MCF 10A (cell line): Measurements from ENCODE around the gene RNF148. TPM values are rescaled to one million over a fixed set of nuclear protein-coding genes. Genes with fewer than 3 reads are reported as not detected.

Source experiments
- BruUV-seq: library from RNA; stranded (reverse); fragments of 400-500 nt; replicated peaks from 2 replicates; lab custom pipeline; 2021; lab: Mats Ljungman, UMichigan
- CTCF ChIA-PET: fragments of 300-600 bp; sonication (Branson Sonifier 250); formaldehyde crosslinking; extraction: SDS; loops from one replicate; lab custom pipeline; 2021; ENCODE audit warnings: antibody characterized with exemption, inconsistent platforms; lab: Yijun Ruan, JAX
- POLR2A ChIA-PET: fragments of 300-600, 350-650 bp; sonication (Branson Sonifier 250); formaldehyde crosslinking; extraction: SDS; loops from one replicate; lab custom pipeline; 2020; ENCODE audit warnings: antibody characterized with exemption, inconsistent platforms; lab: Yijun Ruan, JAX
- DNase-seq: peaks from one replicate; pipeline ENCODE4 v3.0.0-alpha.2; 2018; ENCODE audit not compliant: unreplicated experiment
- H3K27ac Mint-ChIP-seq: one replicate; pipeline ENCODE4 v1.8.0; 2022; ENCODE audit warnings: mild to moderate bottlenecking, low read depth, mixed read lengths; ENCODE audit not compliant: unreplicated experiment
- H3K27me3 Mint-ChIP-seq: one replicate; pipeline ENCODE4 v1.8.0; 2022; ENCODE audit warnings: mixed read lengths; ENCODE audit not compliant: insufficient read depth, unreplicated experiment
- H3K36me3 Mint-ChIP-seq: one replicate; pipeline ENCODE4 v1.8.0; 2022; ENCODE audit warnings: mild to moderate bottlenecking, moderate library complexity, mixed read lengths; ENCODE audit not compliant: insufficient read depth, unreplicated experiment
- H3K4me1 Mint-ChIP-seq: one replicate; pipeline ENCODE4 v1.8.0; 2022; ENCODE audit warnings: mixed read lengths; ENCODE audit not compliant: insufficient read depth, unreplicated experiment
- H3K4me3 Mint-ChIP-seq: one replicate; pipeline ENCODE4 v1.8.0; 2022; ENCODE audit warnings: mild to moderate bottlenecking, moderate library complexity, mixed read lengths; ENCODE audit not compliant: unreplicated experiment
- H3K9me3 Mint-ChIP-seq: one replicate; pipeline ENCODE4 v1.8.0; 2022; ENCODE audit warnings: mixed read lengths; ENCODE audit not compliant: unreplicated experiment
- intact Hi-C: fragments of 100-400 bp; cut with micrococcal nuclease; formaldehyde crosslinking; loops from 2 replicates; pipeline ENCODE4 v1.14.1; 2022
- total RNA-seq: library from RNA; stranded (reverse); gene quantifications from 2 replicates; pipeline ENCODE4 v1.2.3, GENCODE V29; 2022
- TF ChIP-seq, protein P1 (sequence below): fragments of 200-600 bp; IDR thresholded peaks from one replicate; pipeline ENCODE4 v1.8.0; 2022; ENCODE audit warnings: antibody characterized with exemption, mild to moderate bottlenecking; ENCODE audit not compliant: unreplicated experiment

RNF148 gene
- total RNA-seq, 1 experiment from 2014 or later: 0.63 TPM

DNA sequence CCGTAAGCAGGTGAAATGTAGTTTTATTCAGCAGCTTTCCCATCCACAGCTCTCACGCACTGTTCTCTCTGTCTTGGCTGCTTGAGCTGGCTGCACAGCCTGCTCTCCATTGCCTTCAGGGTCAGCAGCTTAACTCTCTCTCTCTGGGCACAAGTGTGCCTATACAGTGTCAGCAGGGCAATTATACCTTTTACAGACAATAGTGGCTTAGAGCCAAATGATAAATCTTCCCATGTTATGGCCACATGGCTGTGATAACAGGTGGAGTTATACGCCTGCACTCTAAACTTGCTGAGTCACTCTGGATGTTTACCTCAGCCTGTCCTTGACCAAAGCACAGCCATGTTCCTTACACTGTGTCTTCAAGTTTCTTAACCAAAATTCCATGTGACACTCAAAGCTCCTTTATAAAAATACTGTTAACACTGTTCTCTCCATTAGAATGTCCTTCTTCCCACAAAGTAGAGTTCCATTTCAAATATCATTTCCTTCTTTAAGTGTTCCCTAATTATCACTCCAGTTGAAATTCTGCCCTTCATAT is 9.9 kb downstream of the RNF148 start:
- TF ChIP-seq, protein P1, sequence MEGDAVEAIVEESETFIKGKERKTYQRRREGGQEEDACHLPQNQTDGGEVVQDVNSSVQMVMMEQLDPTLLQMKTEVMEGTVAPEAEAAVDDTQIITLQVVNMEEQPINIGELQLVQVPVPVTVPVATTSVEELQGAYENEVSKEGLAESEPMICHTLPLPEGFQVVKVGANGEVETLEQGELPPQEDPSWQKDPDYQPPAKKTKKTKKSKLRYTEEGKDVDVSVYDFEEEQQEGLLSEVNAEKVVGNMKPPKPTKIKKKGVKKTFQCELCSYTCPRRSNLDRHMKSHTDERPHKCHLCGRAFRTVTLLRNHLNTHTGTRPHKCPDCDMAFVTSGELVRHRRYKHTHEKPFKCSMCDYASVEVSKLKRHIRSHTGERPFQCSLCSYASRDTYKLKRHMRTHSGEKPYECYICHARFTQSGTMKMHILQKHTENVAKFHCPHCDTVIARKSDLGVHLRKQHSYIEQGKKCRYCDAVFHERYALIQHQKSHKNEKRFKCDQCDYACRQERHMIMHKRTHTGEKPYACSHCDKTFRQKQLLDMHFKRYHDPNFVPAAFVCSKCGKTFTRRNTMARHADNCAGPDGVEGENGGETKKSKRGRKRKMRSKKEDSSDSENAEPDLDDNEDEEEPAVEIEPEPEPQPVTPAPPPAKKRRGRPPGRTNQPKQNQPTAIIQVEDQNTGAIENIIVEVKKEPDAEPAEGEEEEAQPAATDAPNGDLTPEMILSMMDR: no peak
- Mint-ChIP-seq H3K4me3 (no peak overlapping the region), H3K9me3 (no peaks in the 10 kb centered on the region), H3K27me3 (no peaks in the 10 kb centered on the region), H3K4me1 (no peaks in the 10 kb centered on the region), H3K36me3 (peaks cover 5% of the 10 kb centered on the region), H3K27ac (no peak overlapping the region)
- intact Hi-C loops: no loop called here
- ChIA-PET CTCF (no interaction called here), POLR2A (no interaction called here)
- no peak for DNase-seq
- BruUV-seq: no TSS peak

DNA sequence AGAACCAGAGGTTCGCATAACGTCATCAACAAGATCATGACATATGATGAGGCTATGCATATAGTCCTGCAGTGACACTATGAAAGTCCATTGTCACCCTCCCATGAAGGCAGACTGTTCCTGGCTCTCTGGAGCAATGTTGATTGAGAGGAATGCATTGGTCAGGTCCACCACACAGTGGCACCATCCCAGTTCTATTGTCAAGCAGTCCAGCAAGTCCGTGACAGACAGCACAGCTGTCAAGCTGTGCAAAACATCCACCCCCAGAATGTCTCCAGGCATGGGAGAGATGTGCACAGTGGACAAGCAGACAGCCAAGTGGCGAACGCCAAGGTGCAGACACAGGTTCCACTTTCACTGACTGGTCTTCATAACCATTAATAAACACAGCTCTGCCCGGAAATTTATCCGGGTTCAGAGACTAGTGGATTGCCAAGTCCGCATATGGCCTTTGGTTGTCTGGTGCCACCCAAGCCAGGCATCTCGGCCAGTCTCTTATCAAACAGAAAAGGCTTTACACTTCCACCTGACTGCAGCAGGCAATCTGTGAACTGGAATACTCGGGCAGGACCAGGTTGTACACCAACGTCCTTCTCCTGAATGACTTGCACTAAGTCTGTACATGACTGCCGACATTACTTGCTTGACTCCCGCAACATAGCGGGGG is 11.0 kb downstream of the RNF148 start:
- Mint-ChIP-seq H3K4me1 (no peaks in the 10 kb centered on the region), H3K36me3 (peaks cover 5% of the 10 kb centered on the region), H3K27ac (no peak overlapping the region), H3K9me3 (no peaks in the 10 kb centered on the region), H3K4me3 (no peak overlapping the region), H3K27me3 (no peaks in the 10 kb centered on the region)
- TF ChIP-seq, protein P1: no peak
- no TSS peak for BruUV-seq
- no peak for DNase-seq
- intact Hi-C loops: no loop called here
- ChIA-PET CTCF (no interaction called here), POLR2A (no interaction called here)

DNA sequence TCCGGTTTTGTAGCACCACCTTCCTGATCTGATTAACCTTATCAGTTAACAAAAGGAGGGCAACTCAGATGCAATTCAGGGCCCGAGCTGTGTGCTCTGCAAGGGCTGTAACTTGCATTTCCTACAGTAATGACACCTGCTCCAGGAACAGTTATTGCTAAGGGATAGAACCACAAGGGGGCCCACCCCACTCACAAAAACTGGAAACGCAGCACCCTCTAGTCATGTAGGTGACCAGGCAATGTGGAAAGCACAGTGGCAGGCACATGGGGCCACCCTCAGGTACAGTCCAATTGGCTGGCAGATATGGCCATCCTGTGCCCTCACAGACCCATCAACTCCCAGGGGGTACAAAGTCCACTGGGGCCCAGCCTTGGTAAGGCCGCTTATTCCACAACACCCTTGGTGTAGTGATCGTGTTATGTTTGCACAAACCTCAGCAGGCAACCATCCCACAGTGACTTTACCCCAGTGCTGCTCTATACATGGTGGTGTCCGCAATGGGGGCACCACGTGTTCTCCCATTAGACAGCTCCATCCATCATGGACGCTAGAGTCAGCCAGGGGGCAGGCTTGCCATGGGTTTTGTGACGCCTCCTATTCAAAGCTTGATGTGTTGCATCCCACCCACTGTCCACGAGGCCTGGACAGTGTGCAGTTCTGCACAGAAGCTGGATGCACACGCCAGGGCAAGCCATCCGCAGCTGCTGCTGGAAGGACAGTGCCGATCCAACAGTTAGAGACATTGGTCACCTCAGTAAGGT is 13.2 kb downstream of the RNF148 start:
- no peak overlapping the region for H3K27ac Mint-ChIP-seq
- H3K27me3 Mint-ChIP-seq: no peaks in the 10 kb centered on the region
- H3K4me3 Mint-ChIP-seq: no peak overlapping the region
- CTCF ChIA-PET: interaction anchor here (0.6 kb wide), 1 partner anchor 1080 kb away, joined by 4 read pairs; no protein-coding TSS in a partner anchor
- no peaks in the 10 kb centered on the region for H3K4me1 Mint-ChIP-seq
- intact Hi-C loops: no loop called here
- POLR2A ChIA-PET: no interaction called here
- H3K36me3 Mint-ChIP-seq: peaks cover 5% of the 10 kb centered on the region
- TF ChIP-seq, protein P1: no peak
- BruUV-seq: no TSS peak
- H3K9me3 Mint-ChIP-seq: no peaks in the 10 kb centered on the region
- DNase-seq: no peak

DNA sequence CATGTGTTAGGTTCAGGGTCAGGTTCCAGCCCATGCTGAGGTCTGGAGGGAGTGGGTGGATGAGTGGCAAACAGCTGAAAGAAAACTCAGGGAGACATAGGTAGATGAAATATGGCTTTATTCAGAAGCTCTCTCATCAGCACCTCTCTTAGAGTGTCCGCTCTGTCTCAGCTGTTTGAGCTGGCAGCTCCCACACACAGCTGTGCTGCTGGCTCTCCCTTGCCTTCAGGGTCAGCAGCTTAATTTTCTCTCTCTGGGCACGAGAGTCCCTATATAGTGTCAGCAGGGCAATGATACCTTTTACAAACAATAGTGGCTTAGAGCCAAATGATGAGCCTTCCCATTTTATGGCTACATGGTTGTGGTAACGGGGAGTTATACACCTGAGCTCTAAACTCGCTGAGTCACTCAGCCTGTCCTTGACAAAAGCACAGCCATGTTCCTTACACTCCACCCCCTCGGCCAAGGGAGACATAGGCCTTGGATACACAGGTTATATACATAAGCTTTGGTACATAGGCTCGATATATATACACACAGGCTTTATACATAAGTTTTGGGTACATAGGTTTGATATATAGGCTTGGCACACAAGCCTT is 14.2 kb downstream of the RNF148 start:
- Mint-ChIP-seq H3K4me3 (no peak overlapping the region), H3K9me3 (no peaks in the 10 kb centered on the region), H3K36me3 (peaks cover 5% of the 10 kb centered on the region), H3K27ac (no peak overlapping the region), H3K27me3 (no peaks in the 10 kb centered on the region), H3K4me1 (no peaks in the 10 kb centered on the region)
- no peak for DNase-seq
- POLR2A ChIA-PET: no interaction called here
- TF ChIP-seq, protein P1: no peak
- intact Hi-C loops: no loop called here
- CTCF ChIA-PET: interaction anchor here (0.5 to 0.6 kb wide), 4 partner anchors 44 to 1079 kb away, joined by 3 to 4 read pairs (median 3); no protein-coding TSS in a partner anchor
- no TSS peak for BruUV-seq
